ENCODE data around the gene IFITM1. TPM values are rescaled to one million over a fixed set of nuclear protein-coding genes. Genes with fewer than 3 reads are reported as not detected.
"Not testable (repeated sequence)": the region's sequence is repeated elsewhere in the genome, so short reads cannot be mapped to it uniquely, and the experiment has no call there.

The IFITM1 gene
- total RNA-seq, 6 donors from 2014 or later, result 16.8 to 119 (median 74.5) TPM

DNA sequence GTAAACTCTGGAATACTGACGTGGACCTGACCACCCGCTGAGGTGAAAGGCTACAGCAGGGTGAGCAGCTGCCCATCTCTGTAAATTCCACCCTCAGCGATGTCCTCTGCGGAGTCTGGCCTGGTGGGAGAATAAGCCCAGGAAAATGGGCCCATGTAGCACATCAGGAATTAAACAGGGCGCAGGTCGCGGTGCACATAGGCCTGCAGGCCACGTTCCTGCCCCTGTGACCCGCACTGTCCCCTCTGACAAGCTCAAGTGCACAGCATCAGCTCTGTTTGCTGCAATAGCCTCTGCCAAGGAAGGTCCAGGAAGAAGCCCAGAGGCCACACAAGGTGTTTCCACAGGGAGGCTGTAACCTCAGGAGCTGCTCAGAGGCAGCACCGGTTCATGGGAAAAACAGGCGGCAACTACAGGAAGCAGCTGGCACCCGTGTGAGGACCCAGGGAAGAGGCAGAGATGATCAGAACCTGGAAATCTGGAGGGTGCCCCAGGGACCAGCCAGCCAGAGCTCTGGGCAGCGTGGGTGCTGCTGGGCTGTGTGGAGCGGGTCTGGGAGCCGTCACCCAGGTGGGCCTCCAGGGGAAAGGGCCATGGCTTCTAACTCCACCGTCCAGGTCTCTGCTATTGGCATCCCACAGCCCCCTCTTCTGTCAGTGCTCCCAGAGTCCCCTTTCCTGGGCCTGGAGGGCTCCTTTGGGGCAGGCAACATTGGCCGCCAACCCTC is 7.0 kb upstream of the IFITM1 start:
- TF ChIP-seq POLR2A (IDR thresholded peaks at IDR 0.05) (no peak), EP300 (IDR thresholded peaks at IDR 0.05) (no peak)
- DNase-seq, result no peak
- 89 to 94% methylated on average over 10 to 17 of the region's 17 CpGs for WGBS, 2 donors
- Histone ChIP-seq H3K27ac (peak overlapping the region; percentile 89 to 94 (median 92)), H3K36me3 (no peaks in the 10 kb centered on the region), H3K27me3 (no peaks in the 10 kb centered on the region), H3K4me1 (peaks cover 27 to 45% (median 36%) of the 10 kb centered on the region in 4 donors), H3K9me3 (no peaks in the 10 kb centered on the region), H3K4me3 (peak overlapping the region in 1 of 4 donors; percentile 69)
- no peak for ATAC-seq (ENCODE audit: low FRiP score in 2 of 2)

DNA sequence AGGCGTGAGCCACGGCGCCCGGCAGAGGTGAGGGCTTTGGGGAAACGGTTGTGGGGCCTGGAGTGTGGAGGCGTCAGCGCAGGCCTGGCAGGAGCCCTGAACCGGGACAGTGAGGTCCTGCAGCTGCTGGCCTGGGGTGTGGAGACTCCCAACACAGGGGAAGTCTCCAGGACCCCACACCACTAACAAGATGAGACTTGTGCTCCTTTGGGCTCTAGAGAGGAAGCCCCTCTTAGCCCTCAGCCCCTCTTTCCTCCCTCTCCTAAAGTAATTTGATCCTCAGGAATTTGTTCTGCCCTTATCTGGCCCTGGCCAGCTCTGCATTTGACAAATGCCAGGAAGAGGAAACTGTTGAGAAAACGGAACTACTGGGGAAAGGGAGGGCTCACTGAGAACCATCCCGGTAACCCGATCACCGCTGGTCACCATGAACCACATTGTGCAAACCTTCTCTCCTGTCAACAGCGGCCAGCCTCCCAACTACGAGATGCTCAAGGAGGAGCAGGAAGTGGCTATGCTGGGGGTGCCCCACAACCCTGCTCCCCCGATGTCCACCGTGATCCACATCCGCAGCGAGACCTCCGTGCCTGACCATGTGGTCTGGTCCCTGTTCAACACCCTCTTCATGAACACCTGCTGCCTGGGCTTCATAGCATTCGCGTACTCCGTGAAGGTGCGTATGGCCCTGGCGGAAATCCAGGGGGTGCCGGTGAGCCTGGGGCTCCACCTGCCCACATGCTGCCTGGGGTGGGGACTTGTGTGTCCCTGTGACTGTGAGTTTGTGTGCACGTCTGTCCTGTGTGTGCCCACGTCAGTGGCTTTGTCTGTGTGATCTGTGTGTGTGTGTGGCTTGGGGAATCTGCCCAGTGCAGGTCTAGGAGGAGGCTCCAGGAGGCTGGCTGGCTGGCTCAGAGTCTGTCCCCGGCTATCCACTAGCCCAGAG is 5.8 kb upstream of the IFITM1 start, which contains the start of gene IFITM2:
IFITM2 (plus strand) TSS at position 51 of the 943 bp plus-strand sequence; CDS start at position 428, 377 bp downstream.
- H3K36me3 ChIP-seq, result not testable (repeated sequence)
- ATAC-seq (ENCODE audit: low FRiP score in 2 of 2), result peak; percentile 73 to 85
- DNase-seq, result peak; percentile 72 to 93

GRCh38 chr11:308740-309665 is 4.8 kb upstream of the IFITM1 start:
- H3K4me3 ChIP-seq, result peak overlapping the region; percentile 40 to 69 (median 55)
- TF ChIP-seq POLR2AphosphoS5 (IDR thresholded peaks at IDR 0.05), result peak in 1 of 2 donors; percentile 28
- TF ChIP-seq POLR2A (IDR thresholded peaks at IDR 0.05), result peak in 1 of 4 donors; percentile 29
- not testable (repeated sequence) for H3K36me3 ChIP-seq, DNase-seq, H3K27me3 ChIP-seq, H3K9me3 ChIP-seq
- ATAC-seq (ENCODE audit: low FRiP score in 2 of 2), result peak in 1 of 2 donors; percentile 0
- peaks cover 46 to 66% (median 56%) of the 10 kb centered on the region in 4 donors for H3K4me1 ChIP-seq
- WGBS, 2 donors, result 38 to 41% methylated on average over 24 of the region's 24 CpGs
- peak overlapping the region; percentile 89 to 94 (median 92) for H3K27ac ChIP-seq

More for the DNA sequence above, 5.8 kb upstream of the IFITM1 start, which contains the start of gene IFITM2:
- not testable (repeated sequence) for H3K27me3 ChIP-seq, H3K9me3 ChIP-seq
- H3K4me1 ChIP-seq, result peaks cover 38 to 58% (median 48%) of the 10 kb centered on the region in 4 donors
- 1 to 16% methylated on average over 13 to 14 of the region's 28 CpGs for WGBS, 2 donors
- peak within 1 kb of the TSS; percentile 89 to 94 (median 92) for H3K27ac ChIP-seq
- H3K4me3 ChIP-seq, result peak within 1 kb of the TSS; percentile 34 to 69 (median 46)
- TF ChIP-seq POLR2AphosphoS5 (IDR thresholded peaks at IDR 0.05) (peak; percentile 96 to 97), POLR2A (IDR thresholded peaks at IDR 0.05) (peak in 3 of 4 donors; percentile 39 to 89 (median 70)), EP300 (IDR thresholded peaks at IDR 0.05) (peak in 1 of 4 donors; percentile 80)
- TF ChIP-seq, protein P1, sequence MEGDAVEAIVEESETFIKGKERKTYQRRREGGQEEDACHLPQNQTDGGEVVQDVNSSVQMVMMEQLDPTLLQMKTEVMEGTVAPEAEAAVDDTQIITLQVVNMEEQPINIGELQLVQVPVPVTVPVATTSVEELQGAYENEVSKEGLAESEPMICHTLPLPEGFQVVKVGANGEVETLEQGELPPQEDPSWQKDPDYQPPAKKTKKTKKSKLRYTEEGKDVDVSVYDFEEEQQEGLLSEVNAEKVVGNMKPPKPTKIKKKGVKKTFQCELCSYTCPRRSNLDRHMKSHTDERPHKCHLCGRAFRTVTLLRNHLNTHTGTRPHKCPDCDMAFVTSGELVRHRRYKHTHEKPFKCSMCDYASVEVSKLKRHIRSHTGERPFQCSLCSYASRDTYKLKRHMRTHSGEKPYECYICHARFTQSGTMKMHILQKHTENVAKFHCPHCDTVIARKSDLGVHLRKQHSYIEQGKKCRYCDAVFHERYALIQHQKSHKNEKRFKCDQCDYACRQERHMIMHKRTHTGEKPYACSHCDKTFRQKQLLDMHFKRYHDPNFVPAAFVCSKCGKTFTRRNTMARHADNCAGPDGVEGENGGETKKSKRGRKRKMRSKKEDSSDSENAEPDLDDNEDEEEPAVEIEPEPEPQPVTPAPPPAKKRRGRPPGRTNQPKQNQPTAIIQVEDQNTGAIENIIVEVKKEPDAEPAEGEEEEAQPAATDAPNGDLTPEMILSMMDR (IDR thresholded peaks at IDR 0.05), result peak in 2 of 6 experiments; percentile 20 to 22

DNA sequence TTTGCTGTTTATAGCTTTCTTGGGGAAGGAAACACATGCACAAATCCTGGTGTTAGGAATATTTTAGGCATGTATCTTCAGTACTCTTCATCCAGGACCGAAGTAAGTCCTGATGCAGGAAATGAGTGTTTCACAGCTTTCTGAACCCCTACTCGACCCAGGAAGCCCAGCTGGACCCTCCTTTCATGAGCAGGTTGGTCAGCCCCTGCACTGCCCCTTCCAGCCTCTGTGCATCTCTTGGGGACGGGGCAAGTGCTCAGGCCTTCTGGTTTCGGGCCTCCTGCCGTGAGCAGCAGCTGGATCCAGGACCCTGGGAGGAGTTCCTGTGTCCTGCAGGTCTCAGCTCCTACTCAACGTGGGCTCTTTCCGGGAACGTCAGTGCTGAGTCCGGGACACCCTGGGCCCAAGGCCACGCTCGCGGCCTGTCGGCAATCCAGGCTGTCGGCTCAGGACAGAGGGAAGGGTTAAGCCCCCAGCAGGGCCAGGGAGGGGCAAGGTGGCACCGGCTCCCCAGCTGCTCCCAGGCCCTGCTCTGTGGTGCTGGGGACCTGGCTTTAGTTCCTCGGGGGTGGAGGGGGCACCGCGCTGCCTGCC is 3.8 kb upstream of the IFITM1 start:
- not testable (repeated sequence) for H3K9me3 ChIP-seq

DNA sequence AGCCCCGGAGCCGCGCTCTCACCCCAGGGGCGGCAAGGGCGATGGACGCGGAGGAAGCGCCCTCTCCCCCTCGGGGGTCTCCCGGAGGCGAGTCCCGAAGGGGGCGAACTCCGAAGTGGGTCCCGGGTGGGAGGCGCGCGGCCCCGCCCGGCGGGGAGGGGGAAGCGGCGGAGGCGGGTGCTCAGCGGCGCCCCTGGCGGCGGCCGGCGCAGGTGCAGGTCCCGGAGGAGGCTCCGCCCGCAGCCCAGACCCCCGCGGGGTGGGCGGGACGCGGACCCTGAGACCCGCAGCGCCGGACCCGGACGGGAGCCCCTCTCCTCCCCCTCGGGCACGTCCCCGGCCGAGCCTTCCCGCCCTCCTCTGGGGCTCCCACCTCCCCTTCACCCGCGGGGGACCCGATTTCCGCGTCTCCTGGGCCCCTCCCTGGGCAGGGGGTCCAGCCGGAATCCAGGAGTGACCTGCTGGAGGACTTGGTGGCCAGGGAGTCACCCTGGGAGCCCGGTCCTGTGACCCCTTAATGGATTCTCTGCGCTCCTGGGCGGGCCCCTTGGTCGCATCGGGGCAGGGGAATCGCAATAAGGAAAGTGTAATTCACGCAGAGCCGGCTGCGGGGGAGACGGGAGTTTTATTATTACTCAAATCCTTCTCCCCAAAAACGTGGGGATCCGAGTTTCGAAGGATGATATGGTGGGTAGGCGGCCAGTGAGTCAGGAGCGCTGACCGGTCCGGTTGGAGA is 2.7 kb upstream of the IFITM1 start:
- DNase-seq, H3K36me3 ChIP-seq, H3K9me3 ChIP-seq, H3K27me3 ChIP-seq: not testable (repeated sequence)
- peaks cover 47 to 71% (median 55%) of the 10 kb centered on the region in 4 donors for H3K4me1 ChIP-seq
- peak overlapping the region in 3 of 4 donors; percentile 94 to 97 (median 95) for H3K27ac ChIP-seq
- peak overlapping the region in 3 of 4 donors; percentile 28 to 41 (median 39) for H3K4me3 ChIP-seq
- peak; percentile 64 to 87 for ATAC-seq (ENCODE audit: low FRiP score in 2 of 2)
- 7 to 60% methylated on average over 2 to 12 of the region's 71 CpGs for WGBS, 2 donors

More for the DNA sequence above, 3.8 kb upstream of the IFITM1 start:
- not testable (repeated sequence) for H3K27me3 ChIP-seq, DNase-seq, H3K36me3 ChIP-seq
- TF ChIP-seq, protein P1 (IDR thresholded peaks at IDR 0.05), result peak in 3 of 6 experiments; percentile 18 to 47 (median 23)
- peak in 1 of 4 donors; percentile 22 for TF ChIP-seq POLR2A (IDR thresholded peaks at IDR 0.05)
- H3K4me3 ChIP-seq, result peak overlapping the region; percentile 40 to 69 (median 55)
- ATAC-seq (ENCODE audit: low FRiP score in 2 of 2), result peak in 1 of 2 donors; percentile 2
- peaks cover 48 to 68% (median 53%) of the 10 kb centered on the region in 4 donors for H3K4me1 ChIP-seq
- peak overlapping the region; percentile 89 to 94 (median 92) for H3K27ac ChIP-seq
- 3 to 15% methylated on average over 2 to 4 of the region's 18 CpGs for WGBS, 2 donors
